Psoas muscle (tissue), 8 donors: ENCODE data around the gene RRP1. TPM values are rescaled to one million over a fixed set of nuclear protein-coding genes. Genes with fewer than 3 reads are reported as not detected.

Experiments
- ATAC-seq, 4 donors: fragments of 200-7000 bp; cut with Tn5 transposase; one replicate each; pipeline ENCODE4 v1.9.1; 2020; ENCODE audit warnings: moderate library complexity in 3 of 4, mild to moderate bottlenecking in 2 of 4
- DNase-seq, 2 donors: peaks; one replicate each; pipeline ENCODE4 v3.0.0-alpha.2; 2020
- H3K27ac ChIP-seq: fragments of 200-600 bp; one replicate; pipeline ENCODE4 v1.8.0; 2022
- H3K27me3 ChIP-seq, 3 donors: fragments of 200-600 bp in 1 of 3; one replicate each; pipeline versions ENCODE4 v1.6.1 to v1.8.0; 2013 to 2022; ENCODE audit warnings: low read length in 2 of 3, mild to moderate bottlenecking in 2 of 3, moderate library complexity in 1 of 3; ENCODE audit not compliant: insufficient read depth in 3 of 3
- H3K36me3 ChIP-seq, 2 donors: fragments of 200-600 bp in 1 of 2; one replicate each; pipeline versions ENCODE4 v1.6.1 to v1.8.0; 2013 to 2022; ENCODE audit warnings: low read depth in 1 of 2, mild to moderate bottlenecking in 1 of 2, moderate library complexity in 1 of 2; ENCODE audit not compliant: insufficient read depth in 1 of 2
- H3K4me1 ChIP-seq: fragments of 200-600 bp; one replicate; pipeline ENCODE4 v1.8.0; 2022
- H3K4me3 ChIP-seq: fragments of 200-600 bp; one replicate; pipeline ENCODE4 v1.8.0; 2022; ENCODE audit warnings: mild to moderate bottlenecking
- H3K9me3 ChIP-seq: fragments of 200-600 bp; one replicate; pipeline ENCODE4 v1.8.0; 2022
- CTCF ChIP-seq: fragments of 200-600 bp; IDR thresholded peaks from one replicate; pipeline ENCODE4 v1.8.0; 2022; ENCODE audit warnings: antibody characterized with exemption
- WGBS, 3 donors: extraction: QIAGEN DNeasy Blood & Tissue Kit; methylation state at CpG; one replicate each; pipeline versions ENCODE4 v1.1.6 to v1.1.7; 2013; 5-methylcytosine and 5-hydroxymethylcytosine counted together
- intact Hi-C, 2 donors: fragments of 100-400 bp; cut with DNase I; formaldehyde crosslinking; loops; one replicate each; pipeline versions ENCODE4 v1.11.0 to v1.14.2; 2022
- polyA plus RNA-seq, 3 donors: library from polyadenylated mRNA; stranded (reverse); fragments of 200-250 nt; gene quantifications; one replicate each; pipeline ENCODE4 v1.2.3, GENCODE V29; 2013
- total RNA-seq, 4 donors: library from RNA; stranded (reverse); fragmentation: NEBNext Ultra II Directional in 2 of 4; extraction: Animal tissue kit (Norgen Biotek cat#: 25700) in 2 of 4; gene quantifications; one replicate each; pipeline versions ENCODE4 v1.2.1 to v1.2.4, GENCODE V29; 2021 to 2023
- donor health status: healthy with polysubstance abuse.
- donor health status: DM: no; HTN: no; CAD: no; lungs with moderate emphysema.
- donor health status: Bipolar disorder and iron deficiency.
- donor health status: healthy.
- donor health status: DM: yes; HTN: yes; CAD: no.
- donor health status: DM: no; HTN: no; CAD: no.
- donor health status: DM: no; HTN: no; CAD: no.
- donor health status: DM: yes; HTN: yes; CAD: no.

The RRP1 gene
- total and polyA plus RNA-seq, 7 donors = 9.5 to 29.7 (median 18.9) TPM

- intact Hi-C loops = no loop called here
- H3K9me3 ChIP-seq = no peaks in the 10 kb centered on the region
- H3K4me3 ChIP-seq = no peak overlapping the region
- WGBS, 3 donors = 82 to 89% (median 86%) methylated on average over 22 of the region's 22 CpGs
- H3K27me3 ChIP-seq = no peaks in the 10 kb centered on the region
- no peak for DNase-seq
- no peak for TF ChIP-seq CTCF
- peaks cover 0 to 15% of the 10 kb centered on the region in 2 donors for H3K36me3 ChIP-seq
- H3K4me1 ChIP-seq = peaks cover 19% of the 10 kb centered on the region
- ATAC-seq = no peak
- no peak overlapping the region for H3K27ac ChIP-seq
These were observed 19.5 kb downstream of the RRP1 start for GRCh38 chr21:43808832-43809251.

- no peak for DNase-seq
- peaks cover 19% of the 10 kb centered on the region for H3K4me1 ChIP-seq
- WGBS, 3 donors = 72 to 75% (median 74%) methylated on average over 16 of the region's 16 CpGs
- intact Hi-C loops = no loop called here
- ATAC-seq = no peak
- H3K4me3 ChIP-seq = no peak overlapping the region
- H3K27ac ChIP-seq = no peak overlapping the region
- no peak for TF ChIP-seq CTCF
- peaks cover 0 to 10% of the 10 kb centered on the region in 2 donors for H3K36me3 ChIP-seq
- H3K9me3 ChIP-seq = no peaks in the 10 kb centered on the region
- H3K27me3 ChIP-seq = no peaks in the 10 kb centered on the region
These were observed 20.0 kb downstream of the RRP1 start for GRCh38 chr21:43809346-43809799.

- H3K36me3 ChIP-seq = peaks cover 0 to 9% of the 10 kb centered on the region in 2 donors
- TF ChIP-seq CTCF = no peak
- ATAC-seq (no peak), DNase-seq (no peak)
- peaks cover 19% of the 10 kb centered on the region for H3K4me1 ChIP-seq
- H3K27ac ChIP-seq = no peak overlapping the region
- H3K9me3 ChIP-seq = no peaks in the 10 kb centered on the region
- intact Hi-C loops = loop anchor here (1.0 to 10.0 kb wide), 7 partner anchors 53 to 165 kb away; partner anchors contain the start of gene AGPAT3 (in 1 of the 2)
- no peak overlapping the region for H3K4me3 ChIP-seq
- WGBS, 3 donors = 60 to 70% (median 66%) methylated on average over 24 to 26 of the region's 26 CpGs
- H3K27me3 ChIP-seq = no peaks in the 10 kb centered on the region
These were observed 20.6 kb downstream of the RRP1 start for GRCh38 chr21:43809853-43810504.

GRCh38 chr21:43810505-43811261, 21.3 kb downstream of the RRP1 start:
- Histone ChIP-seq H3K4me3 (peak overlapping the region; percentile 39), H3K27me3 (no peaks in the 10 kb centered on the region), H3K27ac (no peak overlapping the region), H3K9me3 (no peaks in the 10 kb centered on the region), H3K4me1 (peaks cover 19% of the 10 kb centered on the region), H3K36me3 (peaks cover 0 to 7% of the 10 kb centered on the region in 2 donors)
- peak; percentile 96 for TF ChIP-seq CTCF
- DNase-seq = peak; percentile 90 to 95
- 14 to 20% (median 19%) methylated on average over 22 to 23 of the region's 23 CpGs for WGBS, 3 donors
- peak; percentile 83 to 89 (median 86) for ATAC-seq
- intact Hi-C loops = loop anchor here (1.0 to 10.0 kb wide), 7 partner anchors 52 to 165 kb away; partner anchors contain the start of gene AGPAT3 (in 1 of the 2)
